WTC11 (cell line): ENCODE results near the gene PDZK1IP1. TPM values are rescaled to one million over a fixed set of nuclear protein-coding genes. Genes with fewer than 3 reads are reported as not detected.
A peak's percentile ranks its signal among the peaks of the same experiment; 100 is the strongest.

Experiments
- ATAC-seq: fragments of 200-7000 bp; cut with Tn5 transposase; 2 replicates; pipeline ENCODE4 v1.10.0; 2021; ENCODE audit warnings: mild to moderate bottlenecking, moderate library complexity
- CTCF ChIA-PET: fragments of 300-600 bp; sonication (Branson Sonifier 250); formaldehyde crosslinking; loops from one replicate; lab custom pipeline; 2021; ENCODE audit warnings: antibody characterized with exemption; lab: Charles Lee
- POLR2A ChIA-PET: fragments of 350-600 bp; sonication (Branson Sonifier 250); formaldehyde crosslinking; loops from one replicate; lab custom pipeline; 2021; ENCODE audit warnings: antibody characterized with exemption; lab: Charles Lee
- DNase-seq: peaks from one replicate; pipeline ENCODE4 v3.0.0; 2021; ENCODE audit warnings: low spot score
- H3K27ac Mint-ChIP-seq: 2 replicates; pipeline ENCODE4 v1.8.0; 2021; ENCODE audit warnings: mixed read lengths
- H3K27me3 Mint-ChIP-seq: 2 replicates; pipeline ENCODE4 v1.8.0; 2021; ENCODE audit warnings: low read depth, mild to moderate bottlenecking, moderate library complexity, mixed read lengths
- H3K36me3 Mint-ChIP-seq: 2 replicates; pipeline ENCODE4 v1.8.0; 2021; ENCODE audit warnings: mixed read lengths
- H3K4me1 Mint-ChIP-seq: 2 replicates; pipeline ENCODE4 v1.8.0; 2022; ENCODE audit warnings: mixed read lengths
- H3K4me3 Mint-ChIP-seq: 2 replicates; pipeline ENCODE4 v1.8.0; 2021; ENCODE audit warnings: mild to moderate bottlenecking, moderate library complexity, mixed read lengths
- H3K9me3 Mint-ChIP-seq: 2 replicates; pipeline ENCODE4 v1.8.0; 2021; ENCODE audit warnings: mixed read lengths
- EMX1 ChIP-seq: fragments of 250-450 bp; sonication (Bioruptor Pico); IDR thresholded peaks from 2 replicates; pipeline ENCODE4 v1.8.0; 2021; ENCODE audit warnings: mild to moderate bottlenecking
- ETV6 ChIP-seq: sonication (generic); formaldehyde crosslinking; IDR thresholded peaks from 2 replicates; pipeline ENCODE4 v1.8.1; 2022; ENCODE audit warnings: mild to moderate bottlenecking, missing genetic modification reagents
- FOXP1 ChIP-seq: sonication (generic); formaldehyde crosslinking; IDR thresholded peaks from 2 replicates; pipeline ENCODE4 v1.8.0; 2022; ENCODE audit warnings: missing genetic modification reagents, mild to moderate bottlenecking, moderate library complexity, borderline replicate concordance
- GABPB1 ChIP-seq: sonication (generic); formaldehyde crosslinking; IDR thresholded peaks from 2 replicates; pipeline ENCODE4 v1.8.1; 2023; ENCODE audit warnings: mild to moderate bottlenecking, missing genetic modification reagents
- GRHL2 ChIP-seq: fragments of 250-450 bp; sonication (Bioruptor Pico); IDR thresholded peaks from 2 replicates; pipeline ENCODE4 v1.8.0; 2022; ENCODE audit warnings: mild to moderate bottlenecking, moderate library complexity; ENCODE audit not compliant: insufficient replicate concordance, severe bottlenecking
- MYBL2 ChIP-seq: sonication (generic); formaldehyde crosslinking; IDR thresholded peaks from 2 replicates; pipeline ENCODE4 v1.8.1; 2023; ENCODE audit warnings: mild to moderate bottlenecking, moderate library complexity, missing genetic modification reagents
- OVOL2 ChIP-seq: fragments of 250-450 bp; sonication (Bioruptor Pico); IDR thresholded peaks from 2 replicates; pipeline ENCODE4 v1.9.0; 2021; ENCODE audit warnings: mild to moderate bottlenecking, borderline replicate concordance
- SOX15 ChIP-seq: fragments of 250-450 bp; sonication (Bioruptor Pico); IDR thresholded peaks from 2 replicates; pipeline ENCODE4 v1.9.0; 2021; ENCODE audit warnings: mild to moderate bottlenecking
- SP1 ChIP-seq: sonication (generic); formaldehyde crosslinking; conservative IDR thresholded peaks from 2 replicates; pipeline ENCODE4 v1.8.1; 2022; ENCODE audit warnings: missing genetic modification reagents
- TCF7 ChIP-seq: sonication (generic); formaldehyde crosslinking; IDR thresholded peaks from 2 replicates; pipeline ENCODE4 v1.8.0; 2022; ENCODE audit warnings: mild to moderate bottlenecking, low read depth, missing genetic modification reagents, moderate library complexity
- TEAD1 ChIP-seq: sonication (generic); formaldehyde crosslinking; IDR thresholded peaks from 2 replicates; pipeline ENCODE4 v1.8.0; 2022; ENCODE audit warnings: mild to moderate bottlenecking, missing genetic modification reagents
- ZBTB21 ChIP-seq: sonication (generic); formaldehyde crosslinking; IDR thresholded peaks from 2 replicates; pipeline ENCODE4 v1.8.1; 2023; ENCODE audit warnings: mild to moderate bottlenecking, missing genetic modification reagents, borderline replicate concordance
- ZNF317 ChIP-seq: sonication (generic); formaldehyde crosslinking; IDR thresholded peaks from 2 replicates; pipeline ENCODE4 v1.8.1; 2023; ENCODE audit warnings: low read depth, mild to moderate bottlenecking, moderate library complexity, missing genetic modification reagents, borderline replicate concordance
- ZNF423 ChIP-seq: fragments of 250-450 bp; sonication (Bioruptor Pico); IDR thresholded peaks from 2 replicates; pipeline ENCODE4 v2.1.2; 2022; ENCODE audit warnings: mild to moderate bottlenecking, moderate library complexity
- ZNF671 ChIP-seq: fragments of 250-450 bp; sonication (Bioruptor Pico); IDR thresholded peaks from 2 replicates; pipeline ENCODE4 v1.8.0; 2021; ENCODE audit warnings: mild to moderate bottlenecking
- total RNA-seq: library from RNA; stranded (reverse); gene quantifications from 3 replicates; pipeline ENCODE4 v1.2.3, GENCODE V29; 2021
- TF ChIP-seq, protein P1 (sequence below): fragments of 250-450 bp; sonication (Bioruptor Pico); conservative IDR thresholded peaks from 2 replicates; pipeline ENCODE4 v1.9.0; 2021; ENCODE audit warnings: mild to moderate bottlenecking
- TF ChIP-seq, protein P2 (sequence below): sonication (generic); formaldehyde crosslinking; IDR thresholded peaks from 2 replicates; pipeline ENCODE4 v1.8.1; 2022; ENCODE audit warnings: mild to moderate bottlenecking, moderate library complexity, missing genetic modification reagents
- TF ChIP-seq, protein P3 (sequence below): fragments of 250-450 bp; sonication (Bioruptor Pico); IDR thresholded peaks from 2 replicates; pipeline ENCODE4 v1.8.0; 2021; ENCODE audit warnings: mild to moderate bottlenecking
- TF ChIP-seq, protein P4 (sequence below): fragments of 250-450 bp; sonication (Bioruptor Pico); IDR thresholded peaks from 2 replicates; pipeline ENCODE4 v1.9.0; 2021; ENCODE audit warnings: moderate library complexity, mild to moderate bottlenecking, inconsistent platforms, borderline replicate concordance
- TF ChIP-seq, protein P5 (sequence below): fragments of 200-600 bp; IDR thresholded peaks from 2 replicates; pipeline ENCODE4 v1.8.0; 2022; ENCODE audit warnings: antibody characterized with exemption
- TF ChIP-seq, protein P6 (sequence below): sonication (generic); formaldehyde crosslinking; IDR thresholded peaks from 2 replicates; pipeline ENCODE4 v1.8.1; 2023; ENCODE audit warnings: mild to moderate bottlenecking, missing genetic modification reagents, borderline replicate concordance
- TF ChIP-seq, protein P7 (sequence below): sonication (generic); formaldehyde crosslinking; IDR thresholded peaks from 2 replicates; pipeline ENCODE4 v1.8.1; 2023; ENCODE audit warnings: mild to moderate bottlenecking, missing genetic modification reagents, moderate library complexity

Gene PDZK1IP1
- total RNA-seq, 1 experiment from 2014 or later: not detected

DNA sequence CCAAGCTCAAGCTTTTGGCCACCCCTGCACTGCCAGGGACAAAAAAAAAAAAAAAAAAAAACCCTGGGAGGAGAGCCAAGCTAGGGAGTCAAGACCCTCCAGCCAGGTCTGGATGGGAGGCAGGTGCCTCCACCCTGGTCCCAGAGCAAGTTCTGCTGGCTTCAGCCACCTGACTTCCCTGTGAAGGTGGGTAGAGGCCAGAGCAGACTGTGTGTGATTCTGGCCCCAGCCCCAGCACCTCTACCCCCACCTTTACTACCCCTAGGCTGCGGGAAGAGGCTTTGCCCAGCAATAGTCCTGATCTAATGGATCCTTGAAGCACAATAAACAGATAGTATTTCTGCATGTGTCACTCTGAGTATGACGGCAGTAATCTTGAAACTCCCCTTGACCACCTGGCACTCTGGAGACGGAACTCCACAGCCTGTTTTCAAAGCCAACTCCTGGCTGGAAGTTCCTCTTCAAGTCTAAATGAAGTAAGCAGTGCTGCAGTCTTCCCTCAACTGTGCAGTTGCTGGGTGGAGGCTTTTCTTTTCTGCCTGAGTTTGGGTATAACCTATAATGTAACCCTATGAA lies 9.8 kb downstream of the PDZK1IP1 start (continued):
- TF ChIP-seq SOX15: no peak
- TF ChIP-seq, protein P1, sequence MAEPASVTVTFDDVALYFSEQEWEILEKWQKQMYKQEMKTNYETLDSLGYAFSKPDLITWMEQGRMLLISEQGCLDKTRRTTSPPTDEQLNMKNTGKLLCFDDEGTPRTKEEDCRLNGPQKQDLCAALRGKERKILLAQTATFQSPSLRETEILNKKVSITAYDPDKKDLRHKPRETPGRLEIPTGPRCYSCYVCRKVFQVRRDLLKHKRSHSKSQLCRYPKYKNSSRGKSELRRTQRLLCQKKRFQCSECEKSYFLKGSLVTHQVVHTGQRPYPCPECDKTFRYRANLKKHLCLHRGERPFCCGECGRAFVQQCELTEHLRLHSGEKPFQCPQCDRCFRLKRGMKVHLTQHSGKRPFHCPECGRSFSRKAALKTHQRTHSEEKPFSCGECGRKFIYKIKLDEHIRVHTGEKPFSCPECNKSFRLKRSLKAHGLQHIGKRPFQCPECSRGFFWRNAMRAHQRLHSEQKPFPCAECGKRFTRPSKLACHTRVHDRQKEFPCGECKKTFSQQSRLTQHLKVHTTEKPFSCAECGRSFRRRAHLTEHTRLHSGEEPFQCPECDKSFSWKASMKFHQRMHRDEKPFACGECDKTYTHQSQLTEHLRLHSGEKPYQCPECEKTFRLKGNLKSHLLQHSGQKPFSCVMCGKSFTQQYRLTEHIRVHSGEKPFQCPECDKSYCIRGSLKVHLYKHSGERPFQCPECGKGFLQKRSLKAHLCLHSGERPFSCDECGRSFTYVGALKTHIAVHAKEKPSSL (CRISPR knock-in tag): no peak
- no peak for TF ChIP-seq ETV6 (CRISPR knock-in tag)

DNA sequence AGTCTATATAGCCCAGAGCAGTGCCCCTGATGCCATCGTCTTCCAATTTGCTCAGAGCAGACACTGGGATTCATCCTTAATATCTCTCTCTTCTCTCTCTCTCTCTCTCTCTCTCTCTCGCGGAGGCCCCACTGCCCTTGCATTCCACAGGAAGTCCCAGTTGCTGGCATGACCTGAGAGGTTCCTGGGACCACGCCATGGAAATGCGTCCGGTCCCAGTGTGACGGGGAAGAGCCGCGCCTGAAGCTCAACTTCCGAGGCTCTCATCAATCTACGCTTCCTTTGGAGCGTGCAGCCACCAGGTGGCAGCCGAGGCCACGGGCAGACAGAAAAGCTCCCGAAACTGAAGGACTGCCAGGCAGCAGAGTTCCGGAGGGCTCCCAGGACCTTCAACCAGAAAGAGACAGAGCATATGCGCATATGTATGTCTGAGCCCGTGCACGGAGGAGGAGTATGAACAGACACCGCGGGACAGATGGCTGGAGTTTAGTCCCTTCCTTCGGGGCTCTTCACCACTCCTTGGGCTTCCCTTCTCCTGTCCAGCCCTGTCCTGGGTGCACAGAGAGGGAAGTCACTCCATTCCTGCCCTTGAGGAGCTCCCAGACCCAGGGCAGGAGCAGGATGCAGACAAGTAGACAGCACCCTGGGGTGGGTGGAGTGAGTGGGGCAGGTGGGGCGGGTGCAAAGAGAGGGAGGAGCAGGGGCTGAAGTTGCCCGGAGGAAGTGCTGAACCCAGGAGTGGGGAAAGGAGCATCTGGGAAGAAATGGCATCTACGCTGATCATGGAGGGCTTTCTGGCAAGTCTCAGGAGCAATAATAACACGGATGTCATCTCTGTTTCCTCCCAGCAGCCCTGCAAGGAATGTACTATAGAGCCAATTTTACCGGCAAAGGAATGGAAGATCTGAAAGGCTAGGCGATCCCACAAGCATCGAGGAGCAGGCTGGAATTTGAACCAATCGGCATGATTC lies 10.5 kb downstream of the PDZK1IP1 start:
- no peaks in the 10 kb centered on the region for H3K36me3 Mint-ChIP-seq
- CTCF ChIA-PET: interaction anchor here (0.5 to 4.8 kb wide), 62 partner anchors 12 to 1367 kb away, joined by 3 to 152 read pairs (median 5); partner anchors contain the start of genes CMPK1, CYP4X1, FOXD2 and MKNK1
- H3K4me3 Mint-ChIP-seq: peak overlapping the region; percentile 79
- POLR2A ChIA-PET: interaction anchor here (0.9 to 1.9 kb wide), 4 partner anchors 11 to 155 kb away, joined by 3 to 7 read pairs (median 6); partner anchors contain the start of genes CMPK1, PDZK1IP1 and STIL
- ATAC-seq (peak; percentile 81), DNase-seq (peak; percentile 94)
- H3K27me3 Mint-ChIP-seq: peaks cover 36% of the 10 kb centered on the region
- peak overlapping the region; percentile 76 for H3K27ac Mint-ChIP-seq
- no peaks in the 10 kb centered on the region for H3K9me3 Mint-ChIP-seq
- peaks cover 22% of the 10 kb centered on the region for H3K4me1 Mint-ChIP-seq
- TF ChIP-seq, protein P2, sequence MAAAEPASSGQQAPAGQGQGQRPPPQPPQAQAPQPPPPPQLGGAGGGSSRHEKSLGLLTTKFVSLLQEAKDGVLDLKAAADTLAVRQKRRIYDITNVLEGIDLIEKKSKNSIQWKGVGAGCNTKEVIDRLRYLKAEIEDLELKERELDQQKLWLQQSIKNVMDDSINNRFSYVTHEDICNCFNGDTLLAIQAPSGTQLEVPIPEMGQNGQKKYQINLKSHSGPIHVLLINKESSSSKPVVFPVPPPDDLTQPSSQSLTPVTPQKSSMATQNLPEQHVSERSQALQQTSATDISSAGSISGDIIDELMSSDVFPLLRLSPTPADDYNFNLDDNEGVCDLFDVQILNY (CRISPR knock-in tag): no peak
- TF ChIP-seq, protein P3, sequence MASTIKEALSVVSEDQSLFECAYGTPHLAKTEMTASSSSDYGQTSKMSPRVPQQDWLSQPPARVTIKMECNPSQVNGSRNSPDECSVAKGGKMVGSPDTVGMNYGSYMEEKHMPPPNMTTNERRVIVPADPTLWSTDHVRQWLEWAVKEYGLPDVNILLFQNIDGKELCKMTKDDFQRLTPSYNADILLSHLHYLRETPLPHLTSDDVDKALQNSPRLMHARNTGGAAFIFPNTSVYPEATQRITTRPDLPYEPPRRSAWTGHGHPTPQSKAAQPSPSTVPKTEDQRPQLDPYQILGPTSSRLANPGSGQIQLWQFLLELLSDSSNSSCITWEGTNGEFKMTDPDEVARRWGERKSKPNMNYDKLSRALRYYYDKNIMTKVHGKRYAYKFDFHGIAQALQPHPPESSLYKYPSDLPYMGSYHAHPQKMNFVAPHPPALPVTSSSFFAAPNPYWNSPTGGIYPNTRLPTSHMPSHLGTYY (CRISPR knock-in tag): no peak
- TF ChIP-seq ZNF317 (CRISPR knock-in tag): no peak
- TF ChIP-seq ZBTB21: no peak
- no peak for TF ChIP-seq GRHL2 (CRISPR knock-in tag)
- TF ChIP-seq OVOL2 (CRISPR knock-in tag): no peak
- TF ChIP-seq, protein P4, sequence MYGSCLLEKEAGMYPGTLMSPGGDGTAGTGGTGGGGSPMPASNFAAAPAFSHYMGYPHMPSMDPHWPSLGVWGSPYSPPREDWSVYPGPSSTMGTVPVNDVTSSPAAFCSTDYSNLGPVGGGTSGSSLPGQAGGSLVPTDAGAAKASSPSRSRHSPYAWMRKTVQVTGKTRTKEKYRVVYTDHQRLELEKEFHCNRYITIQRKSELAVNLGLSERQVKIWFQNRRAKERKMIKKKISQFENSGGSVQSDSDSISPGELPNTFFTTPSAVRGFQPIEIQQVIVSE (CRISPR knock-in tag): no peak
- TF ChIP-seq TEAD1 (CRISPR knock-in tag): peak; percentile 60; the same call in 1 of the 2 replicates
- no peak for TF ChIP-seq ZNF671 (CRISPR knock-in tag)
- peak; percentile 43; the same call in 1 of the 2 replicates for TF ChIP-seq GABPB1 (CRISPR knock-in tag)
- TF ChIP-seq, protein P5, sequence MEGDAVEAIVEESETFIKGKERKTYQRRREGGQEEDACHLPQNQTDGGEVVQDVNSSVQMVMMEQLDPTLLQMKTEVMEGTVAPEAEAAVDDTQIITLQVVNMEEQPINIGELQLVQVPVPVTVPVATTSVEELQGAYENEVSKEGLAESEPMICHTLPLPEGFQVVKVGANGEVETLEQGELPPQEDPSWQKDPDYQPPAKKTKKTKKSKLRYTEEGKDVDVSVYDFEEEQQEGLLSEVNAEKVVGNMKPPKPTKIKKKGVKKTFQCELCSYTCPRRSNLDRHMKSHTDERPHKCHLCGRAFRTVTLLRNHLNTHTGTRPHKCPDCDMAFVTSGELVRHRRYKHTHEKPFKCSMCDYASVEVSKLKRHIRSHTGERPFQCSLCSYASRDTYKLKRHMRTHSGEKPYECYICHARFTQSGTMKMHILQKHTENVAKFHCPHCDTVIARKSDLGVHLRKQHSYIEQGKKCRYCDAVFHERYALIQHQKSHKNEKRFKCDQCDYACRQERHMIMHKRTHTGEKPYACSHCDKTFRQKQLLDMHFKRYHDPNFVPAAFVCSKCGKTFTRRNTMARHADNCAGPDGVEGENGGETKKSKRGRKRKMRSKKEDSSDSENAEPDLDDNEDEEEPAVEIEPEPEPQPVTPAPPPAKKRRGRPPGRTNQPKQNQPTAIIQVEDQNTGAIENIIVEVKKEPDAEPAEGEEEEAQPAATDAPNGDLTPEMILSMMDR: peak; percentile 62
- TF ChIP-seq, protein P6, sequence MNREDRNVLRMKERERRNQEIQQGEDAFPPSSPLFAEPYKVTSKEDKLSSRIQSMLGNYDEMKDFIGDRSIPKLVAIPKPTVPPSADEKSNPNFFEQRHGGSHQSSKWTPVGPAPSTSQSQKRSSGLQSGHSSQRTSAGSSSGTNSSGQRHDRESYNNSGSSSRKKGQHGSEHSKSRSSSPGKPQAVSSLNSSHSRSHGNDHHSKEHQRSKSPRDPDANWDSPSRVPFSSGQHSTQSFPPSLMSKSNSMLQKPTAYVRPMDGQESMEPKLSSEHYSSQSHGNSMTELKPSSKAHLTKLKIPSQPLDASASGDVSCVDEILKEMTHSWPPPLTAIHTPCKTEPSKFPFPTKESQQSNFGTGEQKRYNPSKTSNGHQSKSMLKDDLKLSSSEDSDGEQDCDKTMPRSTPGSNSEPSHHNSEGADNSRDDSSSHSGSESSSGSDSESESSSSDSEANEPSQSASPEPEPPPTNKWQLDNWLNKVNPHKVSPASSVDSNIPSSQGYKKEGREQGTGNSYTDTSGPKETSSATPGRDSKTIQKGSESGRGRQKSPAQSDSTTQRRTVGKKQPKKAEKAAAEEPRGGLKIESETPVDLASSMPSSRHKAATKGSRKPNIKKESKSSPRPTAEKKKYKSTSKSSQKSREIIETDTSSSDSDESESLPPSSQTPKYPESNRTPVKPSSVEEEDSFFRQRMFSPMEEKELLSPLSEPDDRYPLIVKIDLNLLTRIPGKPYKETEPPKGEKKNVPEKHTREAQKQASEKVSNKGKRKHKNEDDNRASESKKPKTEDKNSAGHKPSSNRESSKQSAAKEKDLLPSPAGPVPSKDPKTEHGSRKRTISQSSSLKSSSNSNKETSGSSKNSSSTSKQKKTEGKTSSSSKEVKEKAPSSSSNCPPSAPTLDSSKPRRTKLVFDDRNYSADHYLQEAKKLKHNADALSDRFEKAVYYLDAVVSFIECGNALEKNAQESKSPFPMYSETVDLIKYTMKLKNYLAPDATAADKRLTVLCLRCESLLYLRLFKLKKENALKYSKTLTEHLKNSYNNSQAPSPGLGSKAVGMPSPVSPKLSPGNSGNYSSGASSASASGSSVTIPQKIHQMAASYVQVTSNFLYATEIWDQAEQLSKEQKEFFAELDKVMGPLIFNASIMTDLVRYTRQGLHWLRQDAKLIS: no peak
- TF ChIP-seq, protein P7, sequence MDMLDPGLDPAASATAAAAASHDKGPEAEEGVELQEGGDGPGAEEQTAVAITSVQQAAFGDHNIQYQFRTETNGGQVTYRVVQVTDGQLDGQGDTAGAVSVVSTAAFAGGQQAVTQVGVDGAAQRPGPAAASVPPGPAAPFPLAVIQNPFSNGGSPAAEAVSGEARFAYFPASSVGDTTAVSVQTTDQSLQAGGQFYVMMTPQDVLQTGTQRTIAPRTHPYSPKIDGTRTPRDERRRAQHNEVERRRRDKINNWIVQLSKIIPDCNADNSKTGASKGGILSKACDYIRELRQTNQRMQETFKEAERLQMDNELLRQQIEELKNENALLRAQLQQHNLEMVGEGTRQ (CRISPR knock-in tag): no peak
- no peak for TF ChIP-seq EMX1 (CRISPR knock-in tag)
- TF ChIP-seq MYBL2: no peak
- peak; percentile 60; the same call in 1 of the 2 replicates for TF ChIP-seq SP1 (CRISPR knock-in tag)
- 0 out of 2 replicates have a peak, but pooled peaks have one; percentile 21 for TF ChIP-seq TCF7 (CRISPR knock-in tag)
- TF ChIP-seq FOXP1 (CRISPR knock-in tag): no peak
- TF ChIP-seq ZNF423 (CRISPR knock-in tag): no peak
